ENCODE data around the gene EIF3I.

GRCh38 chr1:32200226-32201010 is 21.8 kb upstream of the EIF3I start, which contains the start of gene CCDC28B:
- TF ChIP-seq CTCF (IDR thresholded peaks at IDR 0.05; ENCODE audit: insufficient read depth, low read depth, low read length) = no peak
- no peak for TF ChIP-seq EZH2 (IDR thresholded peaks at IDR 0.05; ENCODE audit: insufficient read depth, low read length)
